Fibroblast of lung (primary cell): ENCODE measurements around the gene RND3.

Experiments
- EZH2 ChIP-seq: IDR thresholded peaks from 2 replicates; pipeline ENCODE4 v1.5.1; 2012; ENCODE audit warnings: low read length, control low read depth, mild to moderate bottlenecking; ENCODE audit errors: missing control alignments
- TF ChIP-seq, protein P1 (sequence below), 2 donors: IDR thresholded peaks in 1 of 2; conservative IDR thresholded peaks in 1 of 2; 1 replicate in 1 of 2; 2 replicates in 1 of 2; pipeline ENCODE4 v1.5.1; 2011 to 2012; ENCODE audit warnings: low read length in 2 of 2, control low read depth in 1 of 2, inconsistent platforms in 1 of 2, low read depth in 1 of 2, mild to moderate bottlenecking in 1 of 2

DNA sequence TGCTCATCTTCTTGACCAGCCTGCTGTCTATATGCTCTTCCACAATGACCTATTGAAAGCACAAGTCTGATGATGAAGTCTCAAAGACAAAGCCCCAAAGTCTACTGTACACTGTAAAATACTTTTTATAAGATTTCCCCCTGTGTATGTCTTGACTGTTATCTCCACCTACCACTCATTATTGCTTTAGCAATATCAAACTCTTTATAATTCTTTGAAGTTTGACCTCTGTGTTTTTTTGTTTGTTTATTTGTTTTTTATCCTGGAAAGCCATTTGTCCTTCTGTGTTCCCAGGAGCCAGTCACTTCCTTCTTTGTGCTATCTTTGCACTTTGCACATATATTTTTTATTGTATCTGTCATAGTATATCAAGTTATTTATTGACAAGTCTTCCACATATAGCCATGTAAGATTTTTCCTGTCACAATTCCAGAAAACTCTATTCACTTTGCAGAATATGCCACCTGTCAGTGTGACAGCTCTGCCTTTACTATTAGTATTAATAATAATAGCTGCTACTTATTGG lies 66.3 kb downstream of the RND3 start:
- TF ChIP-seq, protein P1, sequence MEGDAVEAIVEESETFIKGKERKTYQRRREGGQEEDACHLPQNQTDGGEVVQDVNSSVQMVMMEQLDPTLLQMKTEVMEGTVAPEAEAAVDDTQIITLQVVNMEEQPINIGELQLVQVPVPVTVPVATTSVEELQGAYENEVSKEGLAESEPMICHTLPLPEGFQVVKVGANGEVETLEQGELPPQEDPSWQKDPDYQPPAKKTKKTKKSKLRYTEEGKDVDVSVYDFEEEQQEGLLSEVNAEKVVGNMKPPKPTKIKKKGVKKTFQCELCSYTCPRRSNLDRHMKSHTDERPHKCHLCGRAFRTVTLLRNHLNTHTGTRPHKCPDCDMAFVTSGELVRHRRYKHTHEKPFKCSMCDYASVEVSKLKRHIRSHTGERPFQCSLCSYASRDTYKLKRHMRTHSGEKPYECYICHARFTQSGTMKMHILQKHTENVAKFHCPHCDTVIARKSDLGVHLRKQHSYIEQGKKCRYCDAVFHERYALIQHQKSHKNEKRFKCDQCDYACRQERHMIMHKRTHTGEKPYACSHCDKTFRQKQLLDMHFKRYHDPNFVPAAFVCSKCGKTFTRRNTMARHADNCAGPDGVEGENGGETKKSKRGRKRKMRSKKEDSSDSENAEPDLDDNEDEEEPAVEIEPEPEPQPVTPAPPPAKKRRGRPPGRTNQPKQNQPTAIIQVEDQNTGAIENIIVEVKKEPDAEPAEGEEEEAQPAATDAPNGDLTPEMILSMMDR (conservative IDR thresholded peaks at IDR 0.05 in 1 of 2, IDR thresholded peaks at IDR 0.05 in 1 of 2; ENCODE audit: low read depth in 1 of 2, low read length in 2 of 2) = no peak
- TF ChIP-seq EZH2 = no peak
